T-helper 1 cell (primary cell): Measurements from ENCODE around the gene DKK2.

Experiments
- DNase-seq, 5 donors: peaks; one replicate each; pipeline ENCODE4 v3.0.0-alpha.2; 2012 to 2020
- total RNA-seq, 4 donors: gene quantifications; one replicate each; lab custom pipeline; 2026; lab: John Stamatoyannopoulos, UW

Gene DKK2, protein sequence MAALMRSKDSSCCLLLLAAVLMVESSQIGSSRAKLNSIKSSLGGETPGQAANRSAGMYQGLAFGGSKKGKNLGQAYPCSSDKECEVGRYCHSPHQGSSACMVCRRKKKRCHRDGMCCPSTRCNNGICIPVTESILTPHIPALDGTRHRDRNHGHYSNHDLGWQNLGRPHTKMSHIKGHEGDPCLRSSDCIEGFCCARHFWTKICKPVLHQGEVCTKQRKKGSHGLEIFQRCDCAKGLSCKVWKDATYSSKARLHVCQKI
- 0 reads per million in 4 donors for total RNA-seq

DNA sequence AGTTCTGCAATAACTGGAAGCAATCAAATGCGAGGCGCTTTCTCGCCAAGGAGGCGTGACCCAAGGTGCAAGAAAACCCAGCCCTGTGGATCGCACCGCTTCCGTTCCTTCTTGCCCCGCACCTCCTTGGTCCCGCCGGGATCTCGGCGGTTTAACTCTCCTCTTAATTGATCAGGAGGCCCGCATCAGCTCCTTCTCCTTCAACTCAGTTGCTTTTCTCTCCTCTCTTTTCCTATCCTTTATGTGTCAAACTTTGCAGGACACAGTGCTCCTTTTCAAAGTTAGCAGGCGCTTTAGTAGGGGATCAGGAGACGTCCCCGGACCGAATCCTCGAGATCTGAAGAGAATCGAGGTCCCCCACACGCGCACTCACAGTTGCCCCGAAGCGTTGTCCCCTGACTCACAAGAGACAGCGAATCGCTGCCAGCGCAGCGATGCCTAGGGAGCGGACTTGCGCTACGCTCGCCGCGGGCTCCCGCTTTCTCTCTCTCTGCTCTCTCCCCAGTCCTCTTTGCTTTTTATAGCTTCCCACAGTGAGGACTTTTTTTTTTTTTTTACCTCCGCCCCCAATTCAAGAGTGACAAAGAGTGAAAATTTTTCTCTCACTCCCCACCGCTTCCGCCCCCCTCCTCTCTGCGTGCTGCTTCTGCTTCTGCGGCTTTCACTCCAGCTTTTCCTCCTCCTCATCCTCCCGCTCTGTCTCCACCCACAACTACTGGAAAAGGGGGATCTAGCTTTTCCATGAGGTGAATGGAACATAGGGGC, at the start of gene DKK2:
Gene DKK2 (minus strand): TSS at position 495 of the 765 bp plus-strand sequence. CDS start 722 bp downstream, outside the sequence.
- peak in 1 of 5 donors; percentile 3 for DNase-seq

- DNase-seq: no peak
Measured at GRCh38 chr4:107077192-107077591, 41.1 kb upstream of the DKK2 start.

GRCh38 chr4:107072836-107073736, 37.0 kb upstream of the DKK2 start:
- no peak for DNase-seq

DNA sequence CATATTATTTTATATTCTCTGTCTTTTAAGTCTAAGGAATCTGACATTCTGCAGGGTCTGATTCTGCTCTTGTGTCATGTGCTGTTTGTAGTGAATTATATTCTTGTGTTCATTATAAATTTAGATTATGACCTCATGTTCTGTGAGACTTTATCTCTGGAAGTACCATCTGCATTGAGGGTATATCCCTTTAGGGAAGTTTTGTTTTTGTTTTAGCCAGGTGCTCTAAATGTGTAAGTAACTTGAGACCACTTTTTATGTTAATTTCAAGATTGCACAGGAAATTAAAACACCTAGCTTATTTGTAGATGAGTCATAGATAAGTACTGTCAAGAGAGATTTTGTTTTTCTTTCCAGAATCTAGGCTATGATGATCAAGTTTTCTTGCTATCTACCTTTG, 35.0 kb upstream of the DKK2 start:
- DNase-seq: no peak

DNA sequence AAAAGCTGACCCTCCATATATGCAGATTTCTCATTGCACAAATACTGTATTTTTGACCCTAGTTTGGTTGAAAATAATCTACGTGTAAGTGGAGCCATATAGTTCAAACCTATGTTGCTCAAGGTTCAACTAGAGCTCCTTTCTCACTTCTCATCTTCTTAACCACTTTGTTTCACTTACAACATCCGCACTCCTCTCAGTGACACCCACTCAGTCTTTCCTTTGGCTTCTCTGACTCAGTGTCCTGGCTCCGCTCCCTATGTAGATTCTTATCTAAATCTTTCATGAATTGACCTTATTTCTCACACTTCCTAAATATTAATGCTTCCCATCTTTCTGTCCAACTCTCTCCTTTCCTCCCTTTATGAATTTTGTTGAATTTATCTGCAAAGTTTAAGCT, 32.9 kb upstream of the DKK2 start:
- no peak for DNase-seq

- no peak for DNase-seq
Measured at GRCh38 chr4:107068116-107068515, 32.0 kb upstream of the DKK2 start.

DNA sequence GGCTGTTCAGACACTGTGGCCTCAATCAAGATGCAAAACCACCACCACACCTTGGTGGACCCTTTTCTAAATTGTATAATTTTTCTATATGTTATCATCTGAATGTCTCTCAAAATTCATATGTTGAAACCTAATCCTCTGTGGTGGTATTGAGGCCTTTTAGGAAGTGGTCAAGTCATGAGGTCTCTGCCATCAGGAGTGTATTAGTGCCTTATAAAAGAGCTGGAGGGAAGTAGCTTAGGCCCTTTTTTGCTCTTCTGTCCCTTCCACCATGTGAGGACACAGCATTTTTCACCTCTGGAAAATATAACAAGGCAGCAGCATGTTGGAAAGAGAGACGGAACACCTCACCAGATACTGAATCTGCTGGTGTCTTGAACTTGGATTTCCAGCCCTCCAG, 30.5 kb upstream of the DKK2 start:
- no peak for DNase-seq

GRCh38 chr4:107065201-107065600, 29.1 kb upstream of the DKK2 start:
- DNase-seq: no peak

DNA sequence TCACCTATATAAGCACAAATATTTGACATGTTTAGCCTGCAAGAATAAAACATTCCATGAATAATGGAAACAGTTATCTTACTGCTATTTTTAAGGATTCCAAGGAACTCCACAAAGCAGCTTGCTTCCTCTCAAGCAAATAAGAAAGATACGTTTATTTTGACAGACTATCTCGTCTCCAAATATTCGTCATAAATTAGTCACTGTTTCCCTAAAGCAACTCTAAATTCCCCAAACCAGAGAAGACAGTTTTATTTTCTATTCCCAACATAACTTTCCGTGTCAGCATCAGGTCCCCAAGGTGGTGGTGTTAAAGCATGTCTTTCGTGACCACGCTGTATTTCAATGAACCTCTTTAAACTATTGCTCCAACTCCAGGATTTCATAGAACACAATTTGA, 24.3 kb upstream of the DKK2 start:
- no peak for DNase-seq

DNA sequence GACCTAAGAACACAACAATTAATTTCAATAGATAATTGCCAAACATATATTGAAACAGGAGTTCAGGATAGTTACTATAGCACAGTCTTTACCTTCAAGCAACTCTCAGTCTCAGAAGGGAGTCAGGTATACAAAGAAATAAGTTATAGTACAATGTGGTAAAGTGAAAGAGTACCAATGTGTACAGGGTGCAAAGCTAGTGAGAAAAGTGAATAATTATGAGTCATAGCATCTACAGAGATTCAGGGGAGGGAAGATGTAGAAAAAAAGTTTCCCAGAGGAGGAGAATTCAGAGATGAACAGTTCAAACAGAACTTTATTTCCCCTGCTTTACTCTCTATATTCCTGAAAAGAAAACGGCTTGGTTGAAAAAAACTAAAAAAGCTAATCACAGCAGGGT, 22.7 kb upstream of the DKK2 start:
- DNase-seq: no peak

GRCh38 chr4:107050525-107051135, 14.5 kb upstream of the DKK2 start:
- DNase-seq: no peak

- no peak for DNase-seq
Measured at GRCh38 chr4:107046261-107046660, 10.1 kb upstream of the DKK2 start.

GRCh38 chr4:107044170-107044569, 8.1 kb upstream of the DKK2 start:
- DNase-seq: no peak

DNA sequence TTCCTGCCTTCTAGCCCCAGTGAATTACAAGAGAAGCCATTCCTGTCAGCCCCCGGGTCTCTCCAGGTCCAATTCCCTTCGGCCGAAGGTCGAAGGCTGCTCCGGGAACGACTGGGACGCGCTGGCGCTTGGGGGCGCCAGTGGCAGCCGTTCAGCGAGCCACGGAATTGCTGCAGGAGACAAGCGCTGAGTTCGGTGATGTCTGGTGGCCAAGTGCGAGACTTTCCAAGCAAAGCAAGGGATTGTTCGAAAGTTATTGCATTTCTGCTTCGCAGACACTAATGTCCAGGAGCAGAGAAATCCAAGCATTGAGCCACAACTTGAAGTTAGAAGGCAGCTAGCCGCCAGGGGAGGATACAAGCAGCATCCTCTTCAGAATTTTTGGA, 1.1 kb upstream of the DKK2 start:
- no peak for DNase-seq

DNA sequence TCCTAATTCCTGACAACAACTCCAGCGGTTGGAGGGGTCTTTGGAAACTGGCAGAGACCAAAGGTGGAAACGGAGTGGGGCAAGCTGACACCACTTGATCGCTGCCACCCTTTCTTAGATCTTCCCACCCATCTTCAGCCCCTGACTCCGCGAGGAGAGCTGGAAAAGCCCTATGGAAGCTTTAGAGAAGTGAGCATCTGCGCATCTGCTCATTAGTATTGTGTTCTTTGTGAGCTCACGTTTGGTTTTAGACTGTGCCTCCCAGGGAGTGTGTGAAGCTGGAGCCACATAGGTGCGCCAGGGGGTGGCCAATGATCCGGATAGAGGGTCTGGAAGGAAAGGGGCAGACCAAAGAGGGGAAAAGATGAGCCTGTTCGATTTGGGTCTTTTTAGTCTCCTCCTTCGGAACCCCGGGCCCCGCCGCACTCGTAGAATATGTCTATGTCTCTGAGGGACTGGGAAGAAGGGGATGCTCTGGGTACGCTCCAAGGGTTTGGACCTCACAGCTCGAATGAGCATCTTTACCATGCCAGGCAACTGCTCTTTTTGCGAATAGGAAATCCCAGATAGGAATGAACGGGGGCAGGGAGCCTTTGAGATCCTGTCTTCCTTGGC, 578 bp upstream of the DKK2 start:
- no peak for DNase-seq

DNA sequence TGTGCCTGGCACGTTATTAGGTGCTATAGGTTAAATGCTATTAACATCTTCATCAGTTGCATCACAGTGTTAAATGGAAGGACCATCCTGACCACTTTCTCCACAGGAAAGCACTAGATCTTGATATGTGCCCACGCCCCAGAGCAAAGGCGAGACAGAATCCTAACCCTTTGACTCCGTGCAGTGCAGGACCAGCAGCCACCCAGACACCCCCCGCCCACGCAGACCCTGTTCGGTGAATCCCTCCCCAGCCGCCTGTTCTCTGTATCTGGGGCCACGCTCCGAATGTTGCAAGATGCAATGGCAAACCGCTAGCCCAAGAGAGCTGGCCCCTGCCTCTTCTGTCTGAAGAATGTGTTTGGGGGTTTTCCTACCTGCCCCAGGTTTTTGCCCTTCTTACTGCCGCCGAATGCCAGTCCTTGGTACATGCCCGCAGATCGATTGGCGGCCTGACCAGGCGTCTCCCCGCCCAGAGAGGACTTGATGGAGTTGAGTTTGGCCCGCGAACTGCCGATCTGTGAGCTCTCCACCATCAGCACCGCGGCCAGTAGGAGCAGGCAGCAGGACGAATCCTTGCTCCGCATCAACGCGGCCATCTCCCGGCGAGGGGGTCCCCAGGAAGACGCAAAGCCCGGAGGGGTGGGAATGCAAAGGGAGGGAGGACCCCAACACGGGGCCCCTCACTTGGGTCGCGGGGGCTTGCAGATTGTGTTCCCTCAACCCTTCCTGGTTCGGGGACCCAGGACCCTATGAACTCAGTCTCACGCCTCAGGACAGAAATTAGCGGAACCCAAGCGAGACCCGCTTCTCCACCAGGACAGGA, 906 bp downstream of the DKK2 start:
- no peak for DNase-seq

DNA sequence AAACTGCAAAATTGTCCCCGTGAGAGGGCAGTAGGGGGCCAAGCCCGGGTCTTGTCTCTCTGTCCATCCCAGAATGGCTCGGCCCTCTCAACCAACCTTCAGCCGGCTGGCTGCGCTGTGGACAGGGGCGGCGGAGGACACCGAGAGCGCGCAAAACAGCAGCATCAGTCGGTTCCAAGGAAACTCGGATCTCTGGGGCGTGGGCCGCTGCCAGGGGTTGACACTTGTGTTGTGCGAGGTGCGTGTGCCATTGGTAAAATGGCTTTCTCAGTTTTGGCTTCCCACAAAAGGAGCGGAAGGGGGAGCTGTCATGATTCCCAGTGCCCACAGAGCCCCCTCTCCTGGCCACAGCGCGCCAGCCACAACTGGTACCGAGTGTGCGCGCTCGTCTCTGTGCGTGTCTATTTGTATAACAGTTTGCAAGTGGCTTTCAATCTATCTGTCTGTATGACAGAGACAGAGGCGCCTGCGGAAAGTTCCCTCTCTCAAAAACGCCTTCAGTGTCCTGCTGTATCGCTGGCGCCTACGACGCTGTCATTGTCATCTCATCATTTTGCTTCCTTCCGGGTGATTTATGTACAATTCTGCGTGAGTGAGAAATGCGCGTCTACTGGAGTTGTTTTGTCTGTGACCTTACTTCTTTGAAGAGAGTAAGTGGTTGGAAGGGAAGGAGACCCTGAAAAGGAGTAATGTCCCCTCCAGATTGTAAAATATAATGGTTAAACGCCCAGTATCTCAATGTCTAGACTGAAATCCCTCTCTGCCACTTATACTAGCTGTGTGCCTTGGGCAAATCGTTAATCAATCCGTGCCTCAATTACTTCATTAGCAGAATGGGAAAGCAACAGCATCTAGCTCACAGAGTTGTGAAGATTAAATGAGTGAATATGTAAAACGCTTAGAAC, 1.8 kb downstream of the DKK2 start:
- no peak for DNase-seq

DNA sequence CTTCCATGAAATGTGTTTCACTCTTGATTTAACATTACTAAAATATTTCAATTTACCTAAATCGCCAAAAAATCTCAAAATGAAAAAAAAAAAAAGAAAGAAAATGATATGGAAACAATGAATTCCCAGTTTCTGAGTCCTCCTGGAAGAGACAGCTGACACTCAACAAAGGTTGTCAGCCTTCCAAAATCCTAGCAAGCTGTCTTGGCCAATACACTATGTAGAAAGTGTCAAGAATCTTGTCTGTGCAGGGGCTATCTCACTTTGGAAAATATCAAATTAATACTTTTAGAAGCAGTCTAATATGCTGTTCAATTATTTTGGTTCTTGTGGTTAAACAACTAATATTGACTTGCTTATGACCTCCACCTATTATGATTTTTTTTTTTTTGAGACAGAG, 8.7 kb downstream of the DKK2 start:
- no peak for DNase-seq

- no peak for DNase-seq
Measured at GRCh38 chr4:107018344-107018735, 17.8 kb downstream of the DKK2 start.
